HepG2 (cell line): Measurements from ENCODE around the gene TMPRSS7. TPM values are rescaled to one million over a fixed set of nuclear protein-coding genes. Genes with fewer than 3 reads are reported as not detected.

Experiments
- ATAC-seq: fragments of 200-7000 bp; cut with Tn5 transposase; 3 replicates; pipeline ENCODE4 v1.9.1; 2020; ENCODE audit warnings: mild to moderate bottlenecking, moderate library complexity
- BruUV-seq: library from RNA; stranded (reverse); fragments of 400-500 nt; replicated peaks from 2 replicates; lab custom pipeline; 2021; lab: Mats Ljungman, UMichigan
- CTCF ChIA-PET: fragments of 300-600 bp; formaldehyde crosslinking; extraction: SDS; loops from one replicate; lab custom pipeline; 2021; ENCODE audit warnings: low total read pairs, inconsistent platforms, low intra/inter-chr PET ratio; lab: Yijun Ruan, JAX
- POLR2A ChIA-PET: fragments of 350-600 bp; sonication (Branson Sonifier 250); formaldehyde crosslinking; loops from one replicate; lab custom pipeline; 2020; ENCODE audit warnings: antibody characterized with exemption, inconsistent platforms; lab: Yijun Ruan, JAX
- DNase-seq: peaks from one replicate; pipeline ENCODE4 v3.0.0-alpha.2; 2015; ENCODE audit warnings: low spot score
- FAIRE-seq: peaks from 3 replicates; lab custom pipeline; 2011; peaks lifted over from hg19 to GRCh38; lab: Jason Lieb, UNC
- H2AFZ ChIP-seq: one replicate; pipeline ENCODE4 v1.6.1; 2011; ENCODE audit warnings: low read length, inconsistent platforms
- H3K27ac ChIP-seq: fragments of 300-600 bp; 3 replicates; pipeline ENCODE4 v1.8.0; 2011; ENCODE audit warnings: mixed run types, mild to moderate bottlenecking, mixed read lengths, low read length, inconsistent platforms; ENCODE audit not compliant: insufficient read depth; ENCODE audit errors: extremely low read length
- H3K27me3 ChIP-seq, 2 experiments: fragments of 200-600 bp in 1 of 2; 2 replicates in 1 of 2; 3 replicates in 1 of 2; pipeline versions ENCODE4 v1.6.0 to v1.8.0; 2011; ENCODE audit warnings: low read length in 2 of 2, mild to moderate bottlenecking in 2 of 2, moderate library complexity in 2 of 2, inconsistent platforms in 1 of 2; ENCODE audit not compliant: insufficient read depth in 2 of 2, control insufficient read depth in 1 of 2
- H3K36me3 ChIP-seq, 2 experiments: fragments of 200-600 bp in 1 of 2; replicated peaks in 1 of 2; 2 replicates in 1 of 2; 3 replicates in 1 of 2; pipeline versions ENCODE4 v1.5.1 to v1.8.0; 2011; ENCODE audit warnings: low read length in 2 of 2, inconsistent platforms in 1 of 2; ENCODE audit not compliant: insufficient read depth in 2 of 2, control insufficient read depth in 1 of 2
- H3K4me1 ChIP-seq: 2 replicates; pipeline ENCODE4 v1.5.1; 2012; ENCODE audit warnings: low read length, inconsistent platforms; ENCODE audit not compliant: insufficient read depth
- H3K4me2 ChIP-seq: 2 replicates; pipeline ENCODE4 v1.6.0; 2011; ENCODE audit warnings: low read depth, low read length, inconsistent platforms
- H3K4me3 ChIP-seq, 3 experiments: fragments of 200-600 bp in 1 of 3; sonication (generic), shearing (Covaris generic) in 1 of 3; replicated peaks in 1 of 3; 2 replicates each; pipeline ENCODE4 v1.5.1; 2011 to 2016; ENCODE audit warnings: low read length in 3 of 3, inconsistent platforms in 2 of 3, low read depth in 2 of 3, mild to moderate bottlenecking in 2 of 3, control low read depth in 1 of 3, mixed read lengths in 1 of 3; ENCODE audit not compliant: insufficient read depth in 1 of 3
- H3K79me2 ChIP-seq: one replicate; pipeline ENCODE4 v1.6.1; 2011; ENCODE audit warnings: low read length, inconsistent platforms; ENCODE audit not compliant: insufficient read depth
- H3K9ac ChIP-seq: 2 replicates; pipeline ENCODE4 v1.6.0; 2011; ENCODE audit warnings: mild to moderate bottlenecking, low read depth, low read length, inconsistent platforms; ENCODE audit not compliant: insufficient read depth
- H3K9me3 ChIP-seq: 2 replicates; pipeline ENCODE4 v1.5.1; 2012; ENCODE audit warnings: mild to moderate bottlenecking, low read length
- H4K20me1 ChIP-seq: 2 replicates; pipeline ENCODE4 v1.6.0; 2011; ENCODE audit warnings: inconsistent platforms, mild to moderate bottlenecking, low read length, moderate library complexity; ENCODE audit not compliant: insufficient read depth
- CENPT ChIP-seq: sonication (generic); formaldehyde crosslinking; IDR thresholded peaks from 2 replicates; pipeline ENCODE4 v1.8.0; 2022; ENCODE audit warnings: low read depth, mild to moderate bottlenecking, moderate library complexity, missing genetic modification reagents
- HCFC1 ChIP-seq: fragments of 150-350 bp; IDR thresholded peaks from 2 replicates; pipeline ENCODE4 v1.6.1; 2014; ENCODE audit warnings: low read depth, low read length
- KDM2A ChIP-seq: sonication (generic); formaldehyde crosslinking; IDR thresholded peaks from 2 replicates; pipeline ENCODE4 v1.4.0; 2020; ENCODE audit warnings: low read depth, missing genetic modification reagents, borderline replicate concordance
- SETDB1 ChIP-seq: sonication (generic); formaldehyde crosslinking; IDR thresholded peaks from 2 replicates; pipeline ENCODE4 v1.5.1; 2020; ENCODE audit warnings: missing genetic modification reagents, mild to moderate bottlenecking, borderline replicate concordance
- ZNF598 ChIP-seq: sonication (generic); formaldehyde crosslinking; IDR thresholded peaks from 2 replicates; pipeline ENCODE4 v1.5.1; 2020; ENCODE audit warnings: mild to moderate bottlenecking, missing genetic modification reagents, borderline replicate concordance
- WGBS: methylation state at CpG from one replicate; pipeline ENCODE4 v1.1.6; 2017; ENCODE audit warnings: low lambda C conversion rate; 5-methylcytosine and 5-hydroxymethylcytosine counted together
- in situ Hi-C: cut with HindIII; loops from 2 replicates; pipeline ENCODE4 v1.10.0; 2017; ENCODE audit warnings: low pct_unique_long_range_greater_than_20kb; ENCODE audit not compliant: extremely low pct_ligation_motif_present
- intact Hi-C: fragments of 100-400 bp; cut with micrococcal nuclease; formaldehyde crosslinking; loops from one replicate; pipeline ENCODE4 v1.10.0; 2022; ENCODE audit not compliant: unreplicated experiment
- polyA plus RNA-seq, 8 experiments: library from polyadenylated mRNA; depleted of rRNA in 3 of 8; stranded (reverse) in 7 of 8; unstranded in 1 of 8; fragments of >200 nt; fragmentation: Illumina TruSeq in 4 of 8; extraction: Trizol in 4 of 8; gene quantifications; 2 replicates each; pipeline versions ENCODE4 v1.2.1 to v1.2.3, GENCODE V29; 2011 to 2016; ENCODE audit warnings: low read depth in 4 of 8, missing spikeins in 1 of 8, mixed read lengths in 1 of 8; ENCODE audit not compliant: insufficient read depth in 1 of 8
- total RNA-seq, 5 experiments: library from RNA; depleted of rRNA; stranded (reverse); fragments of >200 nt; fragmentation: Illumina TruSeq; extraction: Trizol; gene quantifications; 2 replicates each; pipeline ENCODE4 v1.2.3, GENCODE V29; 2016; ENCODE audit warnings: low read depth in 1 of 5
- TF ChIP-seq, protein P1 (sequence below): sonication (generic); formaldehyde crosslinking; conservative IDR thresholded peaks from 2 replicates; pipeline ENCODE4 v1.4.0; 2020; ENCODE audit warnings: missing genetic modification reagents
- TF ChIP-seq, protein P2 (sequence below): sonication (generic); formaldehyde crosslinking; IDR thresholded peaks from 2 replicates; pipeline ENCODE4 v1.5.0; 2020; ENCODE audit warnings: mild to moderate bottlenecking, missing genetic modification reagents

TMPRSS7 gene
- total and polyA plus RNA-seq, 2 of the 13 experiments (the other 11 are each of a cell fraction or from before 2014, with no cell fraction given) = not detected

GRCh38 chr3:112038863-112039262 lies 4.3 kb downstream of the TMPRSS7 start:
- in situ Hi-C loops = no loop called here
- BruUV-seq = no TSS peak
- FAIRE-seq = no peak
- no peaks in the 10 kb centered on the region for H3K36me3 ChIP-seq
- POLR2A ChIA-PET = no interaction called here
- H3K4me3 ChIP-seq = no peak overlapping the region
- H3K4me2 ChIP-seq = no peak overlapping the region
- no peak overlapping the region for H3K9ac ChIP-seq
- DNase-seq = no peak
- TF ChIP-seq HCFC1 (no peak), SETDB1 (CRISPR knock-in tag) (no peak), CENPT (no peak), ZNF598 (no peak), KDM2A (no peak)
- TF ChIP-seq, protein P1, sequence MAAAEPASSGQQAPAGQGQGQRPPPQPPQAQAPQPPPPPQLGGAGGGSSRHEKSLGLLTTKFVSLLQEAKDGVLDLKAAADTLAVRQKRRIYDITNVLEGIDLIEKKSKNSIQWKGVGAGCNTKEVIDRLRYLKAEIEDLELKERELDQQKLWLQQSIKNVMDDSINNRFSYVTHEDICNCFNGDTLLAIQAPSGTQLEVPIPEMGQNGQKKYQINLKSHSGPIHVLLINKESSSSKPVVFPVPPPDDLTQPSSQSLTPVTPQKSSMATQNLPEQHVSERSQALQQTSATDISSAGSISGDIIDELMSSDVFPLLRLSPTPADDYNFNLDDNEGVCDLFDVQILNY = no peak
- TF ChIP-seq, protein P2, sequence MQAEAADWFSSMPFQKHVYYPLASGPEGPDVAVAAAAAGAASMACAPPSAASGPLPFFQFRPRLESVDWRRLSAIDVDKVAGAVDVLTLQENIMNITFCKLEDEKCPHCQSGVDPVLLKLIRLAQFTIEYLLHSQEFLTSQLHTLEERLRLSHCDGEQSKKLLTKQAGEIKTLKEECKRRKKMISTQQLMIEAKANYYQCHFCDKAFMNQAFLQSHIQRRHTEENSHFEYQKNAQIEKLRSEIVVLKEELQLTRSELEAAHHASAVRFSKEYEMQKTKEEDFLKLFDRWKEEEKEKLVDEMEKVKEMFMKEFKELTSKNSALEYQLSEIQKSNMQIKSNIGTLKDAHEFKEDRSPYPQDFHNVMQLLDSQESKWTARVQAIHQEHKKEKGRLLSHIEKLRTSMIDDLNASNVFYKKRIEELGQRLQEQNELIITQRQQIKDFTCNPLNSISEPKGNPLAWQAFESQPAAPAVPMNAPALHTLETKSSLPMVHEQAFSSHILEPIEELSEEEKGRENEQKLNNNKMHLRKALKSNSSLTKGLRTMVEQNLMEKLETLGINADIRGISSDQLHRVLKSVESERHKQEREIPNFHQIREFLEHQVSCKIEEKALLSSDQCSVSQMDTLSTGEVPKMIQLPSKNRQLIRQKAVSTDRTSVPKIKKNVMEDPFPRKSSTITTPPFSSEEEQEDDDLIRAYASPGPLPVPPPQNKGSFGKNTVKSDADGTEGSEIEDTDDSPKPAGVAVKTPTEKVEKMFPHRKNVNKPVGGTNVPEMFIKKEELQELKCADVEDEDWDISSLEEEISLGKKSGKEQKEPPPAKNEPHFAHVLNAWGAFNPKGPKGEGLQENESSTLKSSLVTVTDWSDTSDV (CRISPR knock-in tag) = no peak
- TF ChIP-seq, all 625 proteins: peak for 0
- Histone ChIP-seq H3K9me3 (no peaks in the 10 kb centered on the region), H3K79me2 (no peaks in the 10 kb centered on the region), H3K27ac (no peak overlapping the region), H3K27me3 (peaks cover 0 to 17% of the 10 kb centered on the region in 2 experiments; a peak in 2 of 5 replicates), H4K20me1 (no peaks in the 10 kb centered on the region), H3K4me1 (peaks cover 16% of the 10 kb centered on the region), H2AFZ (no peak overlapping the region)
- no peak for ATAC-seq
- CTCF ChIA-PET = no interaction called here
- WGBS = 19% methylated on average over 3 of the region's 3 CpGs
- intact Hi-C loops = no loop called here
